H1 (cell line): Measurements from ENCODE around the gene FARP2. TPM values are rescaled to one million over a fixed set of nuclear protein-coding genes. Genes with fewer than 3 reads are reported as not detected.

Experiments
- KDM4A ChIP-seq: IDR thresholded peaks from one replicate; pipeline ENCODE4 v1.7.1; 2012; ENCODE audit warnings: low read depth, mild to moderate bottlenecking, moderate library complexity, low read length, inconsistent platforms; ENCODE audit not compliant: severe bottlenecking
- RXRA ChIP-seq: IDR thresholded peaks from 2 replicates; pipeline ENCODE4 v1.6.1; 2011; ENCODE audit warnings: low read depth, mild to moderate bottlenecking, low read length, moderate library complexity; ENCODE audit not compliant: insufficient read depth
- SP4 ChIP-seq: IDR thresholded peaks from 2 replicates; pipeline ENCODE4 v1.6.1; 2012; ENCODE audit warnings: low read length, inconsistent platforms
- polyA plus RNA-seq, 7 experiments: library from polyadenylated mRNA; depleted of rRNA in 3 of 7; stranded (reverse) in 5 of 7; unstranded in 2 of 7; fragments of >200 nt in 5 of 7; fragments of 200-250 nt in 2 of 7; gene quantifications; 1 replicate in 5 of 7; 2 replicates in 1 of 7; 4 replicates in 1 of 7; pipeline versions ENCODE4 v1.2.1 to v1.2.3, GENCODE V29; 2011 to 2013; ENCODE audit warnings: missing spikeins in 2 of 7, mixed read lengths in 2 of 7
- total RNA-seq: library from RNA; stranded (reverse); fragmentation: NEBNext Ultra II Directional; extraction: Animal tissue kit (Norgen Biotek cat#: 25700); gene quantifications from 2 replicates; pipeline ENCODE4 v1.2.1, GENCODE V29; 2021

Gene FARP2
- total and polyA plus RNA-seq, 2 of the 8 experiments (the other 6 are each of a cell fraction or from before 2014, with no cell fraction given) = 12.4 to 33.4 TPM

DNA sequence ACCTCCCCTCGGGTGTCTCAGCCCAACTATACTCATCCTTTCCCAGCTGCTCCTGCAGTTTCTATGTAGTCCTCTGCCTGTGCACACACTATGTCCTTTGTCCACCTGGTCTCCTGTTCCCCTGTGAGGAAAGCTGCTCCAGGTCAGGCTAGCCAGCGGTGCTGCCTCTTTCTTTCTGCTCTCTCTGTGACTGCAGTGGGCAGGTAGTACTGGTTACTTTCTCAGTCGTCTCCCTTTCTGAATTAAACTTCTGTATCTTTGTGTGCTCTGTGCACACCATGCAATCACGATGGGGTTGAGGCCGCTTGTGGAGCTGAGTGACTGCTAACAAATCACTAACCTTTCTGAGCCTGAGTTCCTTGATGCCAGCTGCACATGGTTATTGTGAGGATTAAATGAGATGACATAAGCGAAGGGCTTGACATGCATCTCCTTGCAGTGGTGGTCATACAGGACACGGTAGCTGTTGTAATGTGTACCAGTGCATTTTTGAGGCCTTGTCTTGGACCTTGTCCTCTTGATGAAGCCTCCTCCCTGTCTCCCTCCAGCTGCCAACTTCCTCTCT lies 3.5 kb downstream of the FARP2 start (continued):
- TF ChIP-seq RXRA = no peak
- no peak for TF ChIP-seq SP4
- no peak for TF ChIP-seq KDM4A
